Germinal center (tissue), 1 donor: ENCODE measurements around the gene KIAA1328.
"Not testable (repeated sequence)": the region's sequence is repeated elsewhere in the genome, so short reads cannot be mapped to it uniquely, and the experiment has no call there.

Source experiments
- DNase-seq: peaks from one replicate; pipeline ENCODE4 v3.0.0; 2012; ENCODE audit warnings: mixed read lengths, low spot score

KIAA1328 gene

DNA sequence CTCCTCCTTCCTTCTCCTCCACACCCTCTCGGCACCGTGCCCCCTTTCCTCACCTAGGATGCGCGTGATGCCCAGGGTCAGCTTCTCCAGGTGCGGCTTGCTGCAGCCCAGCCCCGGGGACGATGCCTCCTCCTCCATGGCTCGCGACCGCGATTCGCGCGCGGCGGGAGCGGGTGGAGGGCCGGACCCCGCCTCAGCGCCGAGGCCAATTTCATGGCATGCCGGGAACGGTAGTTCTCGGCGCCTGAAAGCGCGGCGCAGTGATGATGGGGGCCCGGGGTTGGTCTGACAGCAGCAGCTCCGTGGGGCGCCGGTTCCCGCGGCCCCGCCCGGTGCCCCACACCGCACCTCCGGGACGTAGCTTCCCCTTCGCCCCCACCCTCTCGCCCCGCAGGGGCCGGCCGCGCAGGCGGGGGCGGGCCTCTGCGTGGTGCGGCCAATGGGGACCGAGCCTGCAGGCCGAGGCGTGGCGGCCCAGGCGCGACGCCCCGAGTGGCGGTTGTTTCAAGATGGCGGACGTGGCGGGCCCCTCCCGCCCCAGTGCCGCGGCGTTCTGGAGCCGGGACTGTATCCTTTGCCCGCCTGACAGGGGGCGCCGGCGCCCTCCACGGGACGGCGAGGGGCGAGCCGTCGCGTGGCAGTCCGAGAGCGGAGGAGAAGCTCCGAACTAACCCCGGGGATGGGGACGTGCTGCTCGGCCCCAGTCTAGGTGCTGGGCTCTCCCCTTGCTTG is at the start of gene KIAA1328, which contains the start of gene TPGS2:
Gene KIAA1328, plus strand, starts transcription at position 498 of the 732 bp plus-strand sequence. Its CDS starts 12 bp downstream, at position 510.
Gene TPGS2, minus strand, starts transcription at position 373 of the 732 bp plus-strand sequence. Its CDS starts 235 bp downstream, at position 138.
- DNase-seq, result peak; percentile 92

DNA sequence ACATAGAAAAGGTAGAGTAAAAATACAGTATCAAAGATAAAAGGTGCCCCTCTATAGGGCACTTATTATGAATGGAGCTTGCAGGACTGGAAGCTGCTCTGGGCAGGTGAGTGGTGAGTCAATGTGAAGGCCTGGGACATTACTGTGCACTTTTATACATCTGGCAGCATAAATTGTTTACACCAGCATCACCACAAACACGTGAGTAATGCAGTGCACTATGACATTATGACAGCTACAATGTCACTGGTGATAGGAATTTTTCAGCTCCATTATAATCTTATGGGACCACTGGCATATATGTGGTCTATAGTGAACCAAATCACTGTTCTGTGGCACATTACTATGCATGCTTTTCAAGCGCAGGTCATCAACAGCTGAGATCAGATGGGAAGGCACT is 48.2 kb upstream of the KIAA1328 start:
- no peak for DNase-seq

DNA sequence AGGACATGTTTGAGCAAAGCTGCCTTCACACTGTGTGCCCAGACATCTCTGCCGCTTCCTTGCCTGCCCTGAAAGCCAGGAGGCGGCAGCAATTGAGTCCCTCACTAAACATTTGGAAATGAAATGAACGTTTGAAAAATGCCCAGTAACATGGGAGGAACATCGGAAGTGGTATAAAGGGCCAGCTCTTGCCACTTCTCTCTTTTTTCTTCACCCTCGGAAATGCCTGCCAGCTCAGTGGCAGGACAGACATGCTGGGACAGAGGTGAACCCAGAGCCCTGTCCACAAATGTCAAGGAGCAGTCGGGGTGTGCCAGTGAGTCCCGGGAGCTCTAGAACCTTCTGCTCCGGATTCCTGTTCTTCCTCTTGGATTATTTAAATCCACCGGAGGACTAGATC is 46.2 kb upstream of the KIAA1328 start:
- no peak for DNase-seq

DNA sequence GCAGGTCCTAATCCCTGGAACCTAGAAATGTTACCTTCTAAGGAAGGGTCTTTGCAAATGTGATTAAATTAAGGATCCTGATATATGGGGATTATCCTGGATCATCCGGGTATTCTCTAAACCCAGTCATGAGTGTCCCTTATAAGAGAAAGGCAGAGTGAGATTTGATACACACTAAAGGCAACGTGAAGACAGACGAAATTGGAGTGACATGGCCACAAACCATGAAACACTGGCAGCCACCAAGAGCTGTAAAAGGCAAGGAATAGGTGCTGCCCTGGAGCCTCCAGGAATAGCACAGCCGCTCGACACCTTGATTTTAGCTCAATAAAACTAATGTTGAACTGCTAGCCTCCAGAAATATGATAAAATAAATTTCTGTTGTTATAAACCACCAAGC is 45.1 kb upstream of the KIAA1328 start:
- no peak for DNase-seq

DNA sequence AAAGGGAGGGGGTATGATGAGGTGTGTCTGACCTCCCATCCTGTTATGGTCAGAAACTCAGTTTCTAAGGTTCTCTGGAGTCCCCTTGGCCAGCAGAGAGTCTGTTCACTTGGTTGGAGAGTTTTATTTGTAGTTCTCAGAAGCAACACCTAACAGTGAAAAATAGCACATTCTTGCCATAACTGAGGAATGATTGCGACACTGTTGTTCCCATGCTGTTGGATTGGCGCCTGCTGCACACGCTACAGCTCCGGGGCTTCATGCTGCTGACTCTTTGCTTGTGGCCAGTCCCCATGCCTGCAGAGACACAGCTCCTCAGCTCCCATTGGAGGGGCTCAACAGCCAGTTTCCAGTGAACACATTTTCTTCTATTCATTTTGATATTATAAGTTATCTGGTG is 42.2 kb upstream of the KIAA1328 start:
- no peak for DNase-seq

DNA sequence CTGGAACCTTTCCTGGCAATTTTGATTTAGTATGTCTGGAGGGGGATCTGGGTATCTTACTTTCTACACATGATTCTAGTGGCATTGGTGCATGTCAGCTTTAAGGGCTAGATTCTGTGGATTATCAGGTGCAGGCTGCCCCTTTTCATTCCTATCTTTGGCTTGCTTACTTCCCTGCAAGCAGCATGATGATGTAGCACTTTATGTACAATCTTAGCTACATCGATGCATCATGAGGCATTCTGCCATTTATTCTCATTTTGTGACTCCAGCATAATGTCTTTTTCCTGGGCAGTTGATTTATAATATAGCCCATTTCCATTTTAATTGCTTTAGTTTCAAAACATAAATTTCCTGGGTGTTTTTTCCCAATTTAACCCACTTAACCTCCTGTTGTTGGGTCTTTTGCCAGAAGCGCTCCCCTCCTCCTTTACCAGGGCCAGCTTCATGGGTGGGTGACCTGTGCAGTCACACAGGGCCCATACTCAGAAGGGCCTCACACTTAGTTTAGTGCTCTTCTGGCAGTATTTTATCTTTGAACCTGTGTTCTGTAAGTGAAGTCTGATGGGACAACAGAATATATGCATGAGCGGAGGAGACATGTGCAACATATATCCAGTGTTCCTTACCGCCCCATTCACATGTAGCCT is 36.2 kb upstream of the KIAA1328 start:
- no peak for DNase-seq

DNA sequence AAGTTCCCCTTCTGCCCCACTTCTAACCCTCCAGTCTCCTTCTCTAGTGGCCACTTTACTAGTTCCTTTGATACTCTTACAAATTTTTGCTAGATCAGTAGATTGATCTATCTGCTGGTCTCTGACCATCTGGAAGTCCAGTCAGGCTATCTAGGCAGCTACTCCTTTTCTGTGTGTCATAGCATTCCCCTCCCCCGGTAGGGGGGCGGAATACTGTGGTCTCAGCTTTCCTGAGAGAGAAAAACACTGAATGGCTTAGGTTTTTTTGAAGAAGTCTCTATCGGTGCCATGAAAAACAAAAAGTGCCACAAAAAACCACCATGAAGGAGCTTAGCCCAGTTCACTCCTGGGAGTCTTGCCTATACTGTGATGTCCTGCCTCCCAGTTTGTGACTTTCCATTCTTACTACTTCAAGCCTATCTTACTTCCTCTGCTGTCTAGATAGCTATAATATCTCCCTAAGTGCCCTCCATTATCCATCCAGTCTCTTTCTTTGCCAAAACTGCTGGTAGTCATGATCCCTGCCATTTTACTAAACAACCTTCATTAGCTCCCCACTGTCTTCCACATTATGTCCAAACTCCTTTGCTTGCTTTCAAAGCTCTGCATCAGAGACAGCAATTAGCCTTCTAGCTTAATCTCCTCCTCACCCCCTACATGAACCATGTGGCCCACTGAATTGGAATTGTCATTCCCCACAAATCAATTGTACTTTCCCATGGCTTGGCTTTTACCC is 30.0 kb upstream of the KIAA1328 start:
- DNase-seq, result no peak

DNA sequence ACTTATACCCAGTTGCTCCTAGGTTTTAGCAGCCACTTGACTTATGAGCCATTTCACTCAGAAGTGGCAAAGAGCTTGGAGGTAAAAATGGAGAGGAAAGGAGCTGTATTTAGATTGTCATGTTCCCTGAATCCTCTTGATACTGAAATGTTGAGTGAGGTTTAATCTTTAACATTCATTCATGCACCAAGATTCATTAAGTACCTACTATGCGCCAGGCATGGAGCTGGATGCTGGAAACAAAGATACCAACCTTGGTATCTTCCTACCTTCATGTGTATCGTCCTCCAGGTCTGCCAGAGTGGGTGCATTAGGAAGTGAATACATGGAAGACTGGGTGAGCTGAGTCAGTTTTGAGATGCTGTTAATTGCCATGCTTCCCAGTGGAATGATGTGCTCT is 23.8 kb upstream of the KIAA1328 start:
- no peak for DNase-seq

DNA sequence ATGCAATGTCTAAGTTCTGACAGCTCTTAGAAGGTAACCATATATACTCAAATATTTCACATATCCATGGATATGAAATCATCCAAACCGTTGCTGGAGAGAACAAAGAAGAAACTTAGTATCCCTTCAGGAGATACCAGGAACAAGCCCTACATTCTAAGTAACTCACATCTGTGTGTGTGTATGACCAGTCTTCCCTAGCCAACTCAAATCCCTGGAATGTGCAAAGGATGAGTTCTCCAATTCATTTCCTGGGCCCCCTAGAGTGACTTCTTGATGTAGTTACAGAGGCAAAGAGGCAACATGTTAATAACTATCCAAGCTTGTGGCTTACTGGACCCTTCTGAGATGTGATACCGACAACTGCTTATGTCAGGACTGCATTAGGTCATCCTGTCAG is 20.2 kb upstream of the KIAA1328 start:
- DNase-seq, result no peak

DNA sequence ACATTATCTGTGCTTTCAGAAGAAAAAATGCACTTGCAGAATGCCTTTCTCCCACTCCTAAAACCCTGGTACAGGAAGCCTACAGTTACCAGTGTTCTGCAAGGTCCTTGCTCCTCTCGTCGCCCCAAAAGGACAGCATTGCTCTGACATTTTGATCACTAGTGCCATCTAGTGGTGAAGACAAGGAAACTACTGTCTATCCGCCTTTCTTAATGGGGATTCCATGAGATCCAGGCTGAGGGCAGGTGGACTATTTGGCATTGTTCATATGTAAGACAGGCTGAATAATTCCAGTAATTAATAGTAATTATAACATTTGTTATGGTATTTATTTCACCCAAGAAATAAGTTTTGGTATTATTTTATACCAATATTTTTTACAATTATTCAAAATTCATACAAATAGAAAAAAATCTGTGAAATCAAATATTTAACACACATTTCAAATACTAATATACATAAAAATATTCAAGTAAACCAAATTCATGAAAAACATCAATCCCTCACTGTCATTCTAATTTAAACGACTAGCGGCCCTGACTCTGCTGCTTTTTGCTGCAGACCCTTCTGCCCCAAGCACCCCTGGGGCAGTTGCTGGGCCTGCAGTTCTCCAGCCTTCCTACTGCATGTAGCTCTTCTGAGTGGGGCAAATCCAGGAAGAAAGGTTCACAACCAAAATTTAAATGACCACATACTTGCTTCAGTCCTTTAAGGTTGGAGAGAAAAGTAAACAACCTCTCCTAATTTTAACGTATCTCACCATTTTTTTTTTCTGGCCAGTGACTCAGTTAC is 19.1 kb upstream of the KIAA1328 start:
- peak; percentile 76 for DNase-seq

DNA sequence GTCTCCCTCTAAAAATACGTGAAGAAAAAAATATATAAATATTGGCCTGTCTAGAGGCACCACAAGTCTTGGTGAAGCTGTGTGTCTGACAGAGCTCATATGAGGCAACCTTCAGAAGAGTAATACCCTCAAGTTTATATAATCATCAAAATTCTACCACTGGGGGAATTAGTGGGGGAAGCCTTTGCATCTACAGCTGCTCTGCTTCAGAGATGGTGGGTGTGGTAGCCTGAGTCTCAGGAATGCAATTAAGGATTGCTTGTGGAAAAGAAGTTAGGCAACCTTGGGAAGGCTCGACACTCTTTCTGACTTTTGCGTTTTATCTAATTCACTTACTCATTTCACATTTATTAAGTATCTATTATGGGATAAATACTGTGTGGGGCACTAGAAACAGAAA is 17.5 kb upstream of the KIAA1328 start:
- no peak for DNase-seq

DNA sequence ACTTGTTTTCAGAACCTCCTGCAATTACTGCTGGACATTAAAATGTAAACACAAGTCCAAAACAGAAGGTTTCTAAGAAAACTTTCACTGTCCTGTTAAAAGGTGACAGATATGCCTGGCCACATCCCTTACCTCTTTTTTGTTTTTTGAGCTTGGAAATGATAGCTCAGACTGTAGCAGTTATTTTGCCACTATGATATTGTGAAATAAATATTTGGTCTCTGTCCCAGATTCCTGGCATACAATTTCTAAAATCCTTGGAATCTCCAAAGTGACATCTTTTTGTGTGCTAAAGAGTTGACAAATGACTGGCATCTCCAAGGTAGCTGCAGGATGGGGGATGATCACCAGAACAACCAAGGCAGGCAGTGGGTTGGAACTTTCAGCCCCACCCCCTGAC is 17.0 kb upstream of the KIAA1328 start:
- no peak for DNase-seq

DNA sequence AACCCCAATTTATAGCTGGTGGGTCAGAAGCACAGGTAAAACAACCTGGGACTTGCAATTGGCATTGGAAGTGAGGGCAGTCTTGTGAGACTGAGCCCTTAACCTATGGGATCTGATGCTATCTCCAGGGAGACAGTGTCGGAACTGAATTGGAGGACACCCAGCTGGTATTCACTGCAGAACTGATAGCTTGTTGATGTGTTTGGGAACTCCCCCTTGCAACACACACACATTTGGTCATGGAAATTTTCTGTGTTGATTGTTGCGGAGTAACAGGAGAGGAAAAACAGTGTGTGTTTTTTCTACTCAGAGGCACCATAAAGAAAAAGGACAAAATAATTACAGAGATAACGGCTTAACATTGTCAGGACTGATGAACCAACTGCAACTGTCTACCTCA is 16.2 kb upstream of the KIAA1328 start:
- no peak for DNase-seq

DNA sequence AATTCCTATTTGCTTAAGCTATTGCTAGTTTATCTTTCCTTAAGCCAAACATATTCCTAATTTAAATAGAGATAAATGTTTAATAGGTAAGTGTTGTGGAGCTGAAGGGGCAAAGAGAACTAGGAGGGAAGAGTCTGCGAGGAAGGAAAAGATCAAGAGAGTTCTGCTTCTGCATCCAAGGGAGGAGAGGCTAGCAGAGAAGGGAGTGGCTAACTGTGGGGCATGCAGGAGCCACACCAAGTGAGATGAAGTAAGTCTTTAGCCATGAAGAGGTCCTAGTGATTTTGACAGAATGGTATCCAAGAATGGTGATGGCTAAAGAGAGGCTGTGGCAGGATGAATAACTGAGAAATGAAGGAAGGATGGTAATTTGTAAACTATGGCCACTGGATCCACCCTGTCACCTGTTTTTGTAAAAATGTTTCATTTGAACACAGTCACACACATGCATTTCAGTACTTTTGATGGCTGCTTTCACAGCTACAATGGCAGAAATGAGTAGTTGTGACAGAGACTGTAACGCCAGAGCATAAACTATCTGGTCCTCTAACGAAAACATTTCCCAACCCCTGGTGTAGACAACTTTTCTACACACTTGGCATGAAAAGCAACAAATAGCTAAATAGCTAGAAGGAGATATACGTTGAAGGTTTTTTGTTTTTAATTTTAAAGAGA is 15.7 kb upstream of the KIAA1328 start:
- DNase-seq, result no peak

DNA sequence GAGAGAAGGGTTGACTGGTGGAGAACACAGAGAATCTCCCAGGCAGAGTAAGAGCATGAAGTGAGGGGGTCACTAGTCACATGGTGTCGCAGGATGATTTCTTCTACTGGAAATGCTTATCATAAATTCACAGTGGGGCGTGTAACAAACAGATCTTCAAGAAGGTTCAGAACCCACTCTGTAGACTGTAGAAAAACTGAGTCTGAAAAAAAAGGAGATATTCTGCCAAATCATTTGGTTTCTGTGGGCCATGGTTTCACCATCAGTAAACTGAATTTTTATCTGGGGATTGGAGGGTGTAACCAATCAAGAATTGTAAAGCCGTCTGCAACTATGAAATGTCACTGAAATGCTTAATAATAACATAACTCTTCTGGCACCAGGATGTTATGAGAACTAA is 15.1 kb upstream of the KIAA1328 start:
- no peak for DNase-seq

DNA sequence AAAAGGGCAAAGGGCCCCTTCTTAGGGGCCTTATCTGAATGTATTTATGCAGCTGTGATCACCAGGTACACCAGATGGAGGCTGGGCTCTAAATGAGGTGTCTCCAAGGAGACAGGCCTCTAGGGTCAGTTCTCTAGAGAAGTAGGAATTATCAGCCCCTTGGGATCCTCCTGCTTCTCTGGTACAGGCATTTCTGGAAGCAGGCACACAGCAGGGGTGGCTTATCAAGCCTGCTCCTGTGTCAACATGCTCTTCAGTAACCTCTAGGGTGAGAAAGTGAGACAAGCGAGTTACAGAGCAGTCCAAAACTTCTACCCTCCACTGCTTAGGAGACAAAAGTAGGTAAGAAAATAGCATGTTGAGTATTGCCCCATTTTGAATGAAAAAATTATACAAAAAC is 13.9 kb upstream of the KIAA1328 start:
- no peak for DNase-seq

DNA sequence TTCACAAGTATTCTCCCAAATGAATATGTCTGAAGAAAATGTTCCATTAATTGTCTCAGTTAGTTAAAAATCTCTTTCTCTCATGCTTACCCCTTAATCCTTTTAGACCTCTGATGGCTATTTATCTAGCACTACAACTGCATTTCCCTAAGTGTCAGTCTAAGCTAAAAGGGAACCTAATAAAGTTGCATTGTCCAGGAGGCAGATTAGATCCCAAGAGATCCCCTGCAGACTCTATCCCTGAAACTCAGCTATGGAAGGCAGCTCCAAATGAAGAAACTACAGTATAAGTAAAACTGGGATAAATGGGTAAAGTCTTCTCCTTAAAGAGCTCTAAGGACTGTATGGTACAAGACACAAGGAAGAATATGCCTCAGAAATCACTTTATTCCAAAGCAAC is 12.8 kb upstream of the KIAA1328 start:
- not testable (repeated sequence) for DNase-seq

DNA sequence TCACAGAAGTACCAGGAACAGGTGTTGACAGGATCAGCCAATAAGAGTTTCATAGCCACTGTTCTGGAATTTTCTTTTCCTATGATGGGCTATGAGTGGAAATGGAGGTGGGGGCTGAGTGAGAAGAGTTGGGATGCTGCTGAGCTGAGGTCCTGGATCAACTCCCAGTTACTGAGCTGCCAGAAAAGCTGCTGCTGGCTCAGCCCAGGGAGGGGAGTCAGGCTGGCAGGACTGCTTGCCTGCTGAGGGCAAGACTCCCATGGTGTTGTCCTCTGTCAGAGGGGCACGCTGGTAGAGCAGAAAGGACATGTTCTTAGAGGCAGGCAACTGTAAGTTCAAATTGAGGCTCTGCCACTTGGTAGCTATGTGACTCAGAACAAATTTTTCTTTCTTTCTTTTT is 11.9 kb upstream of the KIAA1328 start:
- DNase-seq, result no peak

DNA sequence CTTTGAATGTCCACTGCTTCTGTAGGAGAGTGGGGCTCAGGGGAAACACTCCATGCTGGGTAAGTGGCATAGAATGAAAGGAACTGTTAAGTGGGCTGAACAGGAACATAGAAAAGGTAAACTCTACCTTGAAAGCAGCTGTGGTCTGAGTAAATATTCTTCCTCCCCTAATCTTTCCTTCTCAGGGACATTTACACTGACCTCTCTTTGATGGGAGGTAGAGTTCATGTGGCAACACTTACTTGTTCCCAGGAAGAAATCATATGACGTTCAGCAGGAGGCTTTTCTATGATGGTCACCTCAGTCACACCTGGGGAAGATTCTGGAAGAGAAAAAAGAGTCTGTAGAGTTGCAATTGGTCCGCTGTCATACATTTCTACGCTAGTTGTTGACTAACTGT is 10.3 kb upstream of the KIAA1328 start:
- DNase-seq, result no peak

DNA sequence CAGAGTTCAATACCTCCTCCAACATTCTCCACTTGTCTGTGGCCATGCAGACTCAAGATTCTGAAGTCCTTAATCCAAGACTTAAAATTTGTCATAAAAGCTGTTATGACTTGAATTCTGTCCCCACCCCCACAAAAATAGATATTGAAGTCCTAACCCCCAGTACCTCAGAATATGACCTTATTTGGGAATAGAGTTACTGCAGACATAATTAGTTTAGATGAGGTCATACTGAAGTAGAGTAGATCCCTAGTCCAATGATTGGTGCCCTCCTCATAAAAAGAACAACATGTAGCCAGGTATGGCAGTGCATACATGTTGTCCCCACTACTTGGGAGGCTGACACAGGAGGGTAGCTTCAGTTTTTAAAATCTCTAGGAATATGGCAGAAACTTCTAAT is 9.3 kb upstream of the KIAA1328 start:
- no peak for DNase-seq

DNA sequence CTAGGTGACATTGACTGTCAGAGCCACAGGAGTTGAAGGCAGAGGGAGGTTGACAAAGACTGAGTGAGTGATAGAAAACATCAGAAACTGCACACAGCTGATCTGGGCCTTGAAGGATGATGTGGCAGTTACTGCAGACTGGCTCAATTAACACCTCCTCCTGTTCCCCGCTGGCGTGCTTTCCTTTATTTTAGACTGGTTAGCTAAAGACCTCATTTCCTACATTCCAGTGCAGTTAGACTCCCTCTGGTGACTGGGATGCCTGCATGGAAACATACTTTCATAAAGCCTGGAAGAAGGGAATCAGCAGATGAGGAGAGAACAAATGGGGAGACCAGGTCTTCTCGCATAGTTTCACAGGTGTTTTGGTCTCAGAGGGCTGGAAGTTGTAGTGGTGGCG is 7.2 kb upstream of the KIAA1328 start:
- DNase-seq, result no peak

DNA sequence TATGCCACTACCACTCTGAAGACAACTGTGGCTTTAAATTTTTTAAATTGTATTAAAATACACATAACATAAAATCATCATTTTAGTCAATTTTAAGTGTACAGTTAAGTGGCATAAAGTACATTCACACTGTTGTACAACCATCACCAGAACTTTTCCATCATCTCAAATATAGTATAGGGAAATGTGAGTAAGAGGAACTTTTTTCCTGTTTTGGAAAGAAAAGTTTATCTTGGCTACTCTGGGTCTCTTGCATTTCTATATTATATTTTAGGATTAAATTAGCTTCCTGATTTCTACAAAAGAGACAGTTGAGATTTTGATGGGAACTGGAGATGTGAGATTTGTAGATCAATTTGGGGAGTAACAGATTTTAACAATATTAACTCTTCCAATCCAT is 3.4 kb upstream of the KIAA1328 start:
- no peak for DNase-seq
